Endothelial cell of umbilical vein (primary cell): ENCODE measurements around the gene TEC. TPM values are rescaled to one million over a fixed set of nuclear protein-coding genes. Genes with fewer than 3 reads are reported as not detected.

Experiments used
- BruUV-seq: library from RNA; stranded (reverse); fragments of 400-500 nt; replicated peaks from 2 replicates; lab custom pipeline; 2021; lab: Mats Ljungman, UMichigan
- CTCF ChIA-PET: fragments of 300-600, 350-600 bp; sonication (Branson Sonifier 250); formaldehyde crosslinking; loops from one replicate; lab custom pipeline; 2021; ENCODE audit warnings: antibody characterized with exemption, inconsistent platforms; lab: Charles Lee
- POLR2A ChIA-PET: fragments of 300-600, 350-600 bp; sonication (Branson Sonifier 250); formaldehyde crosslinking; loops from one replicate; lab custom pipeline; 2021; ENCODE audit warnings: antibody characterized with exemption, inconsistent platforms; lab: Charles Lee
- DNase-seq: peaks from one replicate; pipeline ENCODE4 v3.0.0-alpha.2; 2011; ENCODE audit warnings: low read depth, low spot score
- FAIRE-seq: peaks from 2 replicates; lab custom pipeline; 2011; peaks lifted over from hg19 to GRCh38; lab: Jason Lieb, UNC
- H2AFZ ChIP-seq: 2 replicates; pipeline ENCODE4 v1.6.0; 2012; ENCODE audit warnings: low read depth, low read length, control low read depth, inconsistent platforms
- H3K27ac ChIP-seq: 2 replicates; pipeline ENCODE4 v1.5.1; 2011; ENCODE audit warnings: low read depth, mild to moderate bottlenecking, control low read depth, low read length, moderate library complexity; ENCODE audit not compliant: insufficient read depth
- H3K27me3 ChIP-seq, 2 experiments: 2 replicates each; pipeline versions ENCODE4 v1.6.0 to v1.6.1; 2011; ENCODE audit warnings: low read length in 2 of 2, mixed read lengths in 1 of 2; ENCODE audit not compliant: control insufficient read depth in 2 of 2, insufficient read depth in 2 of 2
- H3K36me3 ChIP-seq, 2 experiments: 2 replicates in 1 of 2; 3 replicates in 1 of 2; pipeline ENCODE4 v1.5.1; 2011; ENCODE audit warnings: low read length in 2 of 2, mild to moderate bottlenecking in 1 of 2, moderate library complexity in 1 of 2; ENCODE audit not compliant: control insufficient read depth in 2 of 2, insufficient read depth in 2 of 2; ENCODE audit errors: extremely low read depth in 1 of 2
- H3K4me1 ChIP-seq: 3 replicates; pipeline ENCODE4 v1.5.1; 2011; ENCODE audit warnings: mild to moderate bottlenecking, low read length; ENCODE audit not compliant: control insufficient read depth, insufficient read depth; ENCODE audit errors: extremely low read depth
- H3K4me2 ChIP-seq: 2 replicates; pipeline ENCODE4 v1.6.1; 2011; ENCODE audit warnings: low read length, control low read depth, mixed read lengths; ENCODE audit not compliant: insufficient read depth
- H3K4me3 ChIP-seq, 3 experiments: fragments of 200-600 bp in 1 of 3; sonication (generic), shearing (Covaris generic) in 1 of 3; replicated peaks in 1 of 3; 2 replicates each; pipeline ENCODE4 v1.5.1; 2011 to 2016; ENCODE audit warnings: control low read depth in 3 of 3, low read length in 3 of 3, mild to moderate bottlenecking in 2 of 3, inconsistent platforms in 1 of 3, low read depth in 1 of 3, moderate library complexity in 1 of 3; ENCODE audit not compliant: insufficient read depth in 1 of 3
- H3K79me2 ChIP-seq: 2 replicates; pipeline ENCODE4 v1.6.0; 2012; ENCODE audit warnings: low read length, inconsistent platforms; ENCODE audit not compliant: control insufficient read depth, insufficient read depth
- H3K9ac ChIP-seq: replicated peaks from 2 replicates; pipeline ENCODE3; 2011; ENCODE audit warnings: low read length, control low read depth; ENCODE audit not compliant: insufficient read depth; ENCODE audit errors: extremely low read depth
- H3K9me1 ChIP-seq: replicated peaks from 3 replicates; pipeline ENCODE4 v1.6.0; 2011; ENCODE audit warnings: mild to moderate bottlenecking, low read length; ENCODE audit not compliant: control insufficient read depth, insufficient read depth; ENCODE audit errors: extremely low read depth
- H3K9me3 ChIP-seq: replicated peaks from 2 replicates; pipeline ENCODE4 v1.5.1; 2012; ENCODE audit warnings: low read length, inconsistent platforms; ENCODE audit not compliant: control insufficient read depth, insufficient read depth
- H4K20me1 ChIP-seq: replicated peaks from 2 replicates; pipeline ENCODE3; 2011; ENCODE audit warnings: mild to moderate bottlenecking, low read length; ENCODE audit not compliant: control insufficient read depth, insufficient read depth; ENCODE audit errors: extremely low read depth
- EZH2 ChIP-seq: IDR thresholded peaks from 2 replicates; pipeline ENCODE4 v1.6.1; 2012; ENCODE audit warnings: borderline replicate concordance, low read depth, mild to moderate bottlenecking, moderate library complexity, low read length, inconsistent platforms; ENCODE audit not compliant: severe bottlenecking
- FOS ChIP-seq: IDR thresholded peaks from 2 replicates; pipeline ENCODE4 v1.6.1; 2011; ENCODE audit warnings: mild to moderate bottlenecking, low read length, moderate library complexity, borderline replicate concordance; ENCODE audit not compliant: insufficient read depth
- GATA2 ChIP-seq: IDR thresholded peaks from 2 replicates; pipeline ENCODE4 v1.7.0; 2011; ENCODE audit warnings: low read depth, mild to moderate bottlenecking, moderate library complexity, mixed read lengths, low read length; ENCODE audit not compliant: insufficient read length, insufficient read depth
- JUN ChIP-seq: IDR thresholded peaks from 2 replicates; pipeline ENCODE4 v1.6.1; 2011; ENCODE audit warnings: borderline replicate concordance, low read depth; ENCODE audit not compliant: insufficient read length, insufficient read depth
- POLR2A ChIP-seq: IDR thresholded peaks from 2 replicates; pipeline ENCODE4 v1.6.1; 2012; ENCODE audit warnings: low read depth, mild to moderate bottlenecking, control low read depth, low read length
- POLR2AphosphoS5 ChIP-seq: IDR thresholded peaks from 2 replicates; pipeline ENCODE4 v1.6.1; 2012; ENCODE audit warnings: low read depth, mild to moderate bottlenecking, control low read depth, low read length, moderate library complexity; ENCODE audit not compliant: insufficient read depth
- dilution Hi-C: fragments of 300-500 bp; cut with MboI; formaldehyde crosslinking; loops from one replicate; pipeline ENCODE4 v1.15.0; 2019; ENCODE audit warnings: low sequenced_read_pairs; ENCODE audit not compliant: extremely low pct_ligation_motif_present
- intact Hi-C: fragments of 100-400 bp; cut with micrococcal nuclease; formaldehyde crosslinking; loops from one replicate; pipeline ENCODE4 v1.10.0; 2022
- polyA plus RNA-seq, 4 experiments: library from polyadenylated mRNA; depleted of rRNA in 3 of 4; stranded (reverse) in 3 of 4; unstranded in 1 of 4; fragments of >200 nt; gene quantifications; 2 replicates each; pipeline versions ENCODE4 v1.2.1 to v1.2.3, GENCODE V29; 2011 to 2012; ENCODE audit warnings: missing spikeins in 1 of 4
- total RNA-seq: library from RNA; stranded (reverse); gene quantifications from 2 replicates; pipeline ENCODE4 v1.2.3, GENCODE V29; 2021

TEC gene
- total and polyA plus RNA-seq, 2 donors (not counting 3 experiments of a cell fraction or from before 2014, with no cell fraction given), result 0.08 to 0.86 TPM

DNA sequence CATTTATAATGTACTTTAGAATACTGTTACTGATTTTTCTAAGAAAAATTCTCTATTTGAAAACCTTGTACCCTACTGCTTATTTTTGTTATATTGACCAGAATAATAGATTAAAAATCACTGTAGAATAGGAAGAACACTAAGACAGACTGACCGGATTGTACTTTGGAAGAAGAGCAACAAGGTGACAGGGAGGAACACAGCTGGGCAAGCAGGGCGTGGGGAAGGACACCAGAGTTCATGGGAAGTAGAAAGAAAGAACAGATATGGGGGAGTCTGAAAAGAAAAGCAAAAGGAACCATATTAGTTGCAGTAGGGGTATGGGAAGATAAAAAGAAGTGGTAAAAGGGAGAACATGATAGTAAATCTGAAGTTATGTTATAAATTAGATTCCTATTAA, 174.2 kb downstream of the TEC start:
- intact Hi-C loops (no loop called here), dilution Hi-C loops (no loop called here)
- POLR2A ChIA-PET, result no interaction called here
- Histone ChIP-seq H3K9me1 (no peaks in the 10 kb centered on the region), H3K9ac (no peak overlapping the region), H3K4me3 (no peak overlapping the region), H3K4me1 (peaks cover 15% of the 10 kb centered on the region), H2AFZ (no peak overlapping the region), H3K9me3 (no peaks in the 10 kb centered on the region), H3K79me2 (no peaks in the 10 kb centered on the region), H3K4me2 (no peak overlapping the region), H3K27ac (no peak overlapping the region), H4K20me1 (no peaks in the 10 kb centered on the region), H3K36me3 (no peaks in the 10 kb centered on the region), H3K27me3 (no peaks in the 10 kb centered on the region)
- DNase-seq, result no peak
- CTCF ChIA-PET, result interaction anchor here (1.4 to 6.2 kb wide), 4 partner anchors 8 to 161 kb away, joined by 5 to 36 read pairs (median 6); no protein-coding TSS in a partner anchor
- BruUV-seq, result no TSS peak
- TF ChIP-seq EZH2 (no peak), FOS (no peak)
- no peak for FAIRE-seq

DNA sequence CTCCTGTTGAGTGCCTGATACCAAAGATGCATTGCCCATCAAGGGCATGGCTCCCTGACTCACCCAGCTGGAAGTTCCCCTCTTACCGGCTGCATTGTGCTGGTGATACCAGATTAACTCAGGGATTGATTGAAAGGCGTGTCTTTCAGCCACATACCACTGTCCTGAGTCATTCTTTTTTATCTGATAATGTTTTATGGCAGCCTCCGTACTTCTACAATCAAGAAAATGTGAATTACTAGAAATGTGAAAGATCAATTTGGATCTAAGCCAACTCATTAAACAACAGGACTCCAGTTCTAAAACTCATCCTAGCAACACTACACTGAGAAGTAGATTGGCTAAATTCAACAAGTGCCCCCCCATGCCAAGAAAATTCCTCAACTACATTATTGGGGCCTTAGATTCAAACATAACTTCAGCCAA, 175.6 kb downstream of the TEC start:
- dilution Hi-C loops, result no loop called here

More for the DNA sequence above, 175.6 kb downstream of the TEC start:
- Histone ChIP-seq H3K36me3 (no peaks in the 10 kb centered on the region), H3K9ac (no peak overlapping the region), H3K4me1 (peaks cover 15% of the 10 kb centered on the region), H3K27ac (no peak overlapping the region), H2AFZ (no peak overlapping the region), H3K79me2 (no peaks in the 10 kb centered on the region), H4K20me1 (no peaks in the 10 kb centered on the region), H3K9me1 (no peaks in the 10 kb centered on the region), H3K4me2 (peak overlapping the region; percentile 27), H3K27me3 (no peaks in the 10 kb centered on the region), H3K9me3 (no peaks in the 10 kb centered on the region), H3K4me3 (no peak overlapping the region)
- intact Hi-C loops, result no loop called here
- TF ChIP-seq FOS (peak; percentile 95), POLR2AphosphoS5 (peak; percentile 55), GATA2 (peak; percentile 96), JUN (peak; percentile 86), POLR2A (no peak)
- peak; percentile 91 for FAIRE-seq
- ChIA-PET POLR2A (no interaction called here), CTCF (interaction anchor here (1.0 to 6.2 kb wide), 4 partner anchors 10 to 257 kb away, joined by 3 to 36 read pairs (median 4); no protein-coding TSS in a partner anchor)
- peak; percentile 87 for DNase-seq
- BruUV-seq, result no TSS peak
